SK-N-SH (cell line): ENCODE data around the gene SMAD7.

ENCODE experiments used
- CTCF ChIP-seq: fragments of 200-600 bp; sonication (generic); IDR thresholded peaks from 2 replicates; pipeline ENCODE4 v1.6.1; 2017; ENCODE audit warnings: antibody characterized with exemption, mild to moderate bottlenecking, moderate library complexity
- EZH2phosphoT487 ChIP-seq: fragments of 200-600 bp; sonication (generic); IDR thresholded peaks from 2 replicates; pipeline ENCODE4 v1.6.1; 2017; ENCODE audit warnings: low read depth, mixed run types, mild to moderate bottlenecking, antibody characterized with exemption, moderate library complexity, borderline replicate concordance
- GABPA ChIP-seq: IDR thresholded peaks from 2 replicates; pipeline ENCODE4 v1.4.0; 2012; ENCODE audit warnings: low read depth, mild to moderate bottlenecking
- JUND ChIP-seq: IDR thresholded peaks from 2 replicates; pipeline ENCODE4 v1.4.0; 2012
- MXI1 ChIP-seq: IDR thresholded peaks from 2 replicates; pipeline ENCODE4 v1.6.1; 2012; ENCODE audit warnings: mild to moderate bottlenecking, low read depth, low read length, improper control_type of control experiment
- PBX3 ChIP-seq: IDR thresholded peaks from 2 replicates; pipeline ENCODE4; 2012
- RXRA ChIP-seq: IDR thresholded peaks from 2 replicates; pipeline ENCODE4 v1.4.0; 2012; ENCODE audit warnings: low read depth, mild to moderate bottlenecking, borderline replicate concordance
- SIN3A ChIP-seq: IDR thresholded peaks from 2 replicates; pipeline ENCODE4 v1.6.1; 2012; ENCODE audit warnings: low read depth, mild to moderate bottlenecking, low read length, moderate library complexity, borderline replicate concordance
- SMC3 ChIP-seq: IDR thresholded peaks from 2 replicates; pipeline ENCODE4 v1.6.1; 2012; ENCODE audit warnings: low read depth, low read length, improper control_type of control experiment
- TAF1 ChIP-seq: IDR thresholded peaks from 2 replicates; pipeline ENCODE4 v1.6.1; 2012; ENCODE audit warnings: low read depth, mild to moderate bottlenecking, low read length, moderate library complexity, borderline replicate concordance
- TF ChIP-seq, protein P1 (sequence below): IDR thresholded peaks from 2 replicates; pipeline ENCODE4 v1.4.0; 2012; ENCODE audit warnings: low read depth
- TF ChIP-seq, protein P2 (sequence below): fragments of 150-350 bp; IDR thresholded peaks from 2 replicates; pipeline ENCODE4 v1.6.1; 2017; ENCODE audit warnings: antibody characterized with exemption, low read length, low read depth, borderline replicate concordance

DNA sequence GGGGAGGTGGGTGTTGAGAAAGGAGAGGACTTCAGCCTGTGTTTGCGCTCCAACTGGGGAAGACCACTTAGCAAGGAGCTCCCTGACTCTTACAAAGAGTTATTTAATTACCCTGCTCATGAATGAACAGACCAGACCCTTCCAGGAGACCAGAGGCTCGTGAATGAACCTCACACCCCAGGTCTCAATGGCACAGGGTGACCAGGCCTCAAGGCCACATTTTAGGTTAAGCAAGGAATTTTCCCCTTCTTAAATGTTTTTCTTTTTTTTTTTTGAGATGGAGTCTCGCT is 25.3 kb downstream of the SMAD7 start:
- TF ChIP-seq JUND (no peak), CTCF (no peak), TAF1 (no peak), SMC3 (no peak), SIN3A (no peak), EZH2phosphoT487 (no peak), GABPA (no peak), MXI1 (no peak), PBX3 (no peak), RXRA (no peak)
- TF ChIP-seq, protein P1, sequence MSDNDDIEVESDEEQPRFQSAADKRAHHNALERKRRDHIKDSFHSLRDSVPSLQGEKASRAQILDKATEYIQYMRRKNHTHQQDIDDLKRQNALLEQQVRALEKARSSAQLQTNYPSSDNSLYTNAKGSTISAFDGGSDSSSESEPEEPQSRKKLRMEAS = no peak
- TF ChIP-seq, protein P2, sequence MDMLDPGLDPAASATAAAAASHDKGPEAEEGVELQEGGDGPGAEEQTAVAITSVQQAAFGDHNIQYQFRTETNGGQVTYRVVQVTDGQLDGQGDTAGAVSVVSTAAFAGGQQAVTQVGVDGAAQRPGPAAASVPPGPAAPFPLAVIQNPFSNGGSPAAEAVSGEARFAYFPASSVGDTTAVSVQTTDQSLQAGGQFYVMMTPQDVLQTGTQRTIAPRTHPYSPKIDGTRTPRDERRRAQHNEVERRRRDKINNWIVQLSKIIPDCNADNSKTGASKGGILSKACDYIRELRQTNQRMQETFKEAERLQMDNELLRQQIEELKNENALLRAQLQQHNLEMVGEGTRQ = no peak
